HG03045 (cell line): Measurements from ENCODE around the gene APOLD1.
"Not testable (repeated sequence)": the region's sequence is repeated elsewhere in the genome, so short reads cannot be mapped to it uniquely, and the experiment has no call there.

Experiments used
- ATAC-seq: cut with Tn5 transposase; IDR thresholded peaks from one replicate; pipeline ENCODE4 v1.9.1; 2021; ENCODE audit warnings: mild to moderate bottlenecking, moderate library complexity; ENCODE audit not compliant: unreplicated experiment

Gene APOLD1, protein sequence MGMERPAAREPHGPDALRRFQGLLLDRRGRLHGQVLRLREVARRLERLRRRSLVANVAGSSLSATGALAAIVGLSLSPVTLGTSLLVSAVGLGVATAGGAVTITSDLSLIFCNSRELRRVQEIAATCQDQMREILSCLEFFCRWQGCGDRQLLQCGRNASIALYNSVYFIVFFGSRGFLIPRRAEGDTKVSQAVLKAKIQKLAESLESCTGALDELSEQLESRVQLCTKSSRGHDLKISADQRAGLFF

GRCh38 chr12:12784911-12785814 is at the start of gene APOLD1:
Gene APOLD1, plus strand, starts transcription at chr12:12785659. Its CDS starts 33 bp downstream, at chr12:12785692.
- no peak for ATAC-seq

DNA sequence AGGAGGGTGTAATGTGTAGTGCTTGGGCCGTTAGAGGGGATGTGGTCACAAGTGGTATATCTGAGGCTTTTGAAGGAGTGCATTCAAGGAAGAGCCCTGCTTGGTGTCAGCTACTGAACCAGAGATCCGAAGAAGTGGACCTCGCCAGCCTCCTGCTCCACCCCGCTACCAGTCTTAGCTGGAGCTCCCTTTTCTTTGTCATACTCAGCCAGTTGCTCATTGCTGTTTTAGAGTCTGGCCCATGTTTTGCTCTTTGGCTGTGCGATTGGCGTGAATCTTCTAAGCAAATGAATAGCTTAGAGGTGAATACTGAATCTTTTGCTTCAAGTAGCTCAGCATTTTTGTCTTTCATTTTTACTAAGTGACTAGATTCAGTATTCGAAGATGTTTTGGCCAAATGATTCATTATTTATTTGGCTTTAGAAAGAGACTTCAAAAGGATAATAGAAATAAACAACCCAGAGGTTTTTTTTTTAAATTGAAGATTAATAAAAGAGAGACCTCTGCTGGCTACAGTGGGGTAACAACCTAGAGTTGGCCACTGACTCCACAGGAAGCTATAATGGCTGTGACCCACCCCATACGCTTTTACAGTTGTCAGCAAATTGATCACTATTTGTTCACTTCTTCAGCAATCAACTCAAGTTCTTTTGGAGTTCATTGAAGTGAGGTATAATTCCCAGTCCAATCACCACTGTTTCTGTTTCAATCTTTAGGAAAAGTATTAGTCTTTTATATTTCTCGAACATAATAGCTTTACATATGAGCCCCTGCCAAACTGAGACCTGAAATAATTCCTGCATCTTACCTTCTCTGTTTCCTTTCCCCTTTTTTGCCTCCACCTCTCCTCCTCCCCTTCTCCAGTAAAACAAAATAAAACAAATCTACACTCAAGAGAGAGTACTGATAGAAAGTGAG is 48.4 kb upstream of the APOLD1 start:
- ATAC-seq: peak; percentile 62

GRCh38 chr12:12738152-12738551 is 47.3 kb upstream of the APOLD1 start:
- not testable (repeated sequence) for ATAC-seq

- no peak for ATAC-seq
Measured at GRCh38 chr12:12741660-12742059, 43.8 kb upstream of the APOLD1 start.

DNA sequence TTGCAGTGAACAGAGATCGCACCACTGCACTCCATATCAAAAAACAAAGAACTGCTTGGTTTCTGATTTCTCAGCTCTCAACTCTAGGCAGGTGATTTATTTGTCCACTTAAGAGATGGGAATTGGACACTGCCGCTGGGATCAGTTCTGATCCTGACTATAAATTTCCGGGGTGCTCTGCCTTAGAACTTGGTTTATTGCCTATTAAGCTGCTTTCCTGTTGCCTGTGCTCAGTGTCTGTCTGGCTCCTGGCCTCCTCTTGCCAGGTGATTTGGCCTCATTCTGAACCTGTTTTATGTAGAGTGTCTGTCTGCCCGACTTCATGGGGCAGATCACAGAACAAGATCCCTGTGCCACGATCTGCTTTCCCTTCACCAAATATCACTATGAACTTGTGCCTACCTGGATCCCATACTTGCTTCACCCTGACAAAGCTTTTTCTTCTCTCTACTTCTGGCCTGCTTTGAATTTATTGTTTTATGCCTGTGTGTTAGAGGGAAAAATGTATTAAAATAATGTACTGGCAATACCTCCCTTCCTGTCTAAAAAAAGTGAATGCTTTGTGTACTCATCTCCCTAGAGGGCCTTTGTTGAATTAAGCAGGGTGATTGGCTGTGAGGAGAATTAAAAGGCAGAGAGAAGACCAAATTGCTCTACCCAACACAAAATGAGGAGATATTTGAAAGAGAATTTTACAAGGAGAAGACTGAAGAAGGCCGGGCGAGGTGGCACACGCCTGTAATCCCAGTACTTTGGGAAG is 40.7 kb upstream of the APOLD1 start:
- ATAC-seq: no peak

GRCh38 chr12:12745576-12746211 is 39.8 kb upstream of the APOLD1 start:
- no peak for ATAC-seq

GRCh38 chr12:12747278-12747677 is 38.2 kb upstream of the APOLD1 start:
- no peak for ATAC-seq

DNA sequence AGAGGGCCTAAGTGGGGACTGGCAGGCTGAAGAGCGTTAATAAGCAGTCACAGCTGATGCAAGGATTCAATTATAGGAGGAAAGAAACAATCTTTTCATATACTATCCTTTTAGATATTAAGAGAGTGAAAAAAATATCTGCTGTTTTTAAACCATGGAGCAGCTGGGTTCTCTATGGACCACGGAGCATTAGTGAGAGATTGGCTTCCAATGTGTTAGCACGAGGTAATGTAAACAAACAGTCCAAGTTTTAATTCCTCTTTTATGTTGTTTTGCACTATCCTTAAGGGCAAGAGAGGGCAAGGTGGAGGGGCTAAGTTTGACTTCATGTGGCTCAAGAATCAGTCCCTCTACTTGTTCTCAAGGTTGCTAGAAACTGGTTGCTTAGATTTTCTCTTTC is 37.4 kb upstream of the APOLD1 start:
- no peak for ATAC-seq

- ATAC-seq: no peak
Measured at GRCh38 chr12:12749433-12749832, 36.0 kb upstream of the APOLD1 start.

DNA sequence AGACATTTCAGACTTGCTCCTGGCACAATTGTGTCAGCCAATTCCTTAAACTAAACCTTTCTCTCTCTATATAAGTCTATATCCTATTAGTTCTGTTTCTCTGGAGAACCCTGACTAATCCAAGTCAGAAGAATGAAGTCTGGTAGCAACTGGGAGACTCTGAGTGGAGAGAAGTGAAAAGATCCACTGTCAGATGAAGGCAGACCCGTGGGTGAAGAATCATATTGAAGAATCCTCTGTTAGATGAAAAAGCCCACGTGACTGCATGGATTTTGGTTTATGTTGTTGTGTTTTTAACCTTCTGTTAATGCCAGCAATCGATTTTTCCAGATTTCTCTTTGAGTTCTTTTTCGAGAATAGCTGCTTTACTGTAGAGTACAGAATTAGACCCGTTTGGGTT is 29.5 kb upstream of the APOLD1 start:
- ATAC-seq: no peak

GRCh38 chr12:12757121-12757520 is 28.3 kb upstream of the APOLD1 start:
- no peak for ATAC-seq

- no peak for ATAC-seq
Measured at GRCh38 chr12:12759234-12759915, 26.1 kb upstream of the APOLD1 start.

DNA sequence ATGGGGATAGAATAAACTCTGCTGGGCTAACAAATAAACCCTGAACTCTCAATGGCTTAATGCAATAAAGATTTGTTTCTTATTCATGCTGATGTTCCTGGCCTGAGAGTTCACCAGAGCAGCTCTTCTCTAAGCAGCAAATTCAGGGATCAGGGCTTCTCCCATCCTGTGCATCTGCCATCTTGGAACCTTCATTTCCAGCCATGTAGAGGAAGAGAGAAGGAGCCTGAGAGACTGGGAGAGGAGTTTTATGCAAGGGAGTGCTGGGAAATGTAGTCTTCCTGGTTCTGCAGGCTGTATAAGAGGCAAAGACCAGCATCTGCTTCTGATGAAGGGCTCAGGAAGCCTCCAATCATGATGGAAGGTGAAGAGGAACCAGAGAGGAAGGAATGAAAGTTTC is 20.6 kb upstream of the APOLD1 start:
- no peak for ATAC-seq

DNA sequence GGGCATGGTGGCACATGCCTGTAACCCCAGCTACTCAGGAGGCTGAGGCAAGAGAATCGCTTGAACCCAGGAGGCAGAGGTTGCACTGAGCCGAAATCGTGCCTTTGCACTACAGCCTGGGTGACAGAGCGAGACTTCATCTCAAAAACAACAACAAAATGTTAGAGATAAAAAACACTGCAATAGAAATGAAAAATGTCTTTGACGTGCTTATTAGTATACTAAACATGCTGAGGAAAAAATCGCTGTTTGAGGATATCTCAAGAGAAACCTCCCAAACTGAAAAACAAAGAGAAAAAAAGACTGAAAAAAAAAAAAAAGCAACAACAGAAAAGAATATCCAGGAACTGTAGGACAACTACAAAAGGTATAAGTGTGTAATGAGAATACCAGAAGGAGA is 15.2 kb upstream of the APOLD1 start:
- no peak for ATAC-seq

GRCh38 chr12:12774791-12775190 is 10.7 kb upstream of the APOLD1 start:
- no peak for ATAC-seq

DNA sequence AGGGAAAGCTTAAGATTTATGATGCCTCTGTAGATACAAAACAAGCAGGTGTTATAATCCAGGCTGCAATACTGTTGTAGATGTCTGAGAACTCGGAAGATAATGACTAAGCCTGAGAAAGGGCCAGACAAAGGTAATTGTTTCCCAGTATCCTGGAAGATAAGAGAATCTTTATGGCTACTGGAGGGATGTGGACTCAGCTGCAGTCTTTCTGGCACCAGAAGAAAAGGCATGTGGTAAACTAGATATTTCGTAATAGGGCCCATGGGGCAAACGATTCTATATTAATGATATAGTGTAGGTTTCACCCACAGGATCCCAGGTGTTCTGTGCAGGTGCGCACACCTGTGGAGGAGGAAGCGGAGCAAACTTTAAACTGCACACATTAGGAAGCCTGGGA is 9.2 kb upstream of the APOLD1 start:
- no peak for ATAC-seq

- no peak for ATAC-seq
Measured at GRCh38 chr12:12777092-12777491, 8.4 kb upstream of the APOLD1 start.

DNA sequence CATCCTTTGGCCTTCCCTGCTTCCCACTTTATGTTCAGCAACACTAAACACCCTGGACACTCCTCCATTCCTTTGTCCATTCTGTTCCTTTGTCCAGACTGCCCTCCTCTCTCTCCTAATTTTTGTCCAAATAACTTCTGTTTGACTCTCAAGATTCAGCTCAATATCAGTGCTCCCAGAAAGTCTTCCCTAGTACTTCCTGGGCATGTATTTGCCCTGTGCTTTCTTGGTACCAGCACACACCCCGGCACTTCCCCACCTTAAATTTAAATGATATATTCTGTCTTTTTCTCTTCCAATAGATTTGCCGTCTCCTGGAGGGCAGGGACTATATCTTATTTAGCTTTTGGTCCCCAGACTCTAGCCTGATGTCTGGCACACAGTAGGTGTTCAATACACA is 6.5 kb upstream of the APOLD1 start:
- ATAC-seq: no peak

- ATAC-seq: no peak
Measured at GRCh38 chr12:12779529-12779928, 5.9 kb upstream of the APOLD1 start.
